HFF-Myc (cell line): Measurements from ENCODE around the gene PTCRA.
A peak's percentile ranks its signal among the peaks of the same experiment; 100 is the strongest.

Source experiments
- DNase-seq: peaks from one replicate; pipeline ENCODE4 v3.0.0-alpha.2; 2011; ENCODE audit warnings: low read depth; ENCODE audit errors: extremely low read depth
- H3K4me3 ChIP-seq: replicated peaks from 2 replicates; pipeline ENCODE4 v1.5.1; 2011; ENCODE audit warnings: low read depth, mild to moderate bottlenecking, control low read depth, low read length
- CTCF ChIP-seq: IDR thresholded peaks from 2 replicates; pipeline ENCODE4 v1.5.1; 2012; ENCODE audit warnings: mild to moderate bottlenecking, low read depth, low read length, control low read depth; ENCODE audit errors: missing control alignments

PTCRA gene

GRCh38 chr6:42928986-42929820 lies 13.3 kb downstream of the PTCRA start, which contains the start of gene CNPY3:
Gene CNPY3, plus strand, starts transcription at chr6:42929480. Its CDS starts 91 bp downstream, at chr6:42929571.
- TF ChIP-seq CTCF = no peak

GRCh38 chr6:42929821-42930360 lies 14.0 kb downstream of the PTCRA start:
- peak overlapping the region; percentile 77 for H3K4me3 ChIP-seq
- peak; percentile 32 for DNase-seq
- TF ChIP-seq CTCF = no peak

More at GRCh38 chr6:42928986-42929820, 13.3 kb downstream of the PTCRA start, which contains the start of gene CNPY3:
- peak; percentile 98 for DNase-seq
- peak within 1 kb of the TSS; percentile 77 for H3K4me3 ChIP-seq

GRCh38 chr6:42932412-42932811 lies 16.6 kb downstream of the PTCRA start:
- H3K4me3 ChIP-seq = no peak overlapping the region
- no peak for DNase-seq
- TF ChIP-seq CTCF = no peak

- DNase-seq = no peak
- H3K4me3 ChIP-seq = no peak overlapping the region
- no peak for TF ChIP-seq CTCF
Observed at GRCh38 chr6:42933205-42933604, 17.4 kb downstream of the PTCRA start.

GRCh38 chr6:42935322-42935721 lies 19.5 kb downstream of the PTCRA start:
- no peak for TF ChIP-seq CTCF
- DNase-seq = no peak
- no peak overlapping the region for H3K4me3 ChIP-seq

GRCh38 chr6:42936398-42936797 lies 20.5 kb downstream of the PTCRA start:
- no peak for TF ChIP-seq CTCF
- DNase-seq = no peak

More at GRCh38 chr6:42936398-42936797, 20.5 kb downstream of the PTCRA start:
- H3K4me3 ChIP-seq = no peak overlapping the region
